ENCODE measurements around the gene ACOT6.

GRCh38 chr14:73610687-73611086, 1.6 kb upstream of the ACOT6 start:
- TF ChIP-seq, protein P1, sequence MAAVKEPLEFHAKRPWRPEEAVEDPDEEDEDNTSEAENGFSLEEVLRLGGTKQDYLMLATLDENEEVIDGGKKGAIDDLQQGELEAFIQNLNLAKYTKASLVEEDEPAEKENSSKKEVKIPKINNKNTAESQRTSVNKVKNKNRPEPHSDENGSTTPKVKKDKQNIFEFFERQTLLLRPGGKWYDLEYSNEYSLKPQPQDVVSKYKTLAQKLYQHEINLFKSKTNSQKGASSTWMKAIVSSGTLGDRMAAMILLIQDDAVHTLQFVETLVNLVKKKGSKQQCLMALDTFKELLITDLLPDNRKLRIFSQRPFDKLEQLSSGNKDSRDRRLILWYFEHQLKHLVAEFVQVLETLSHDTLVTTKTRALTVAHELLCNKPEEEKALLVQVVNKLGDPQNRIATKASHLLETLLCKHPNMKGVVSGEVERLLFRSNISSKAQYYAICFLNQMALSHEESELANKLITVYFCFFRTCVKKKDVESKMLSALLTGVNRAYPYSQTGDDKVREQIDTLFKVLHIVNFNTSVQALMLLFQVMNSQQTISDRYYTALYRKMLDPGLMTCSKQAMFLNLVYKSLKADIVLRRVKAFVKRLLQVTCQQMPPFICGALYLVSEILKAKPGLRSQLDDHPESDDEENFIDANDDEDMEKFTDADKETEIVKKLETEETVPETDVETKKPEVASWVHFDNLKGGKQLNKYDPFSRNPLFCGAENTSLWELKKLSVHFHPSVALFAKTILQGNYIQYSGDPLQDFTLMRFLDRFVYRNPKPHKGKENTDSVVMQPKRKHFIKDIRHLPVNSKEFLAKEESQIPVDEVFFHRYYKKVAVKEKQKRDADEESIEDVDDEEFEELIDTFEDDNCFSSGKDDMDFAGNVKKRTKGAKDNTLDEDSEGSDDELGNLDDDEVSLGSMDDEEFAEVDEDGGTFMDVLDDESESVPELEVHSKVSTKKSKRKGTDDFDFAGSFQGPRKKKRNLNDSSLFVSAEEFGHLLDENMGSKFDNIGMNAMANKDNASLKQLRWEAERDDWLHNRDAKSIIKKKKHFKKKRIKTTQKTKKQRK (IDR thresholded peaks at IDR 0.05; ENCODE audit: borderline replicate concordance, low read depth, low read length): no peak
- TF ChIP-seq POLR2AphosphoS5 (IDR thresholded peaks at IDR 0.05; ENCODE audit: control insufficient read depth, insufficient read depth, low read depth, low read length) (no peak), TEAD1 (CRISPR knock-in tag; IDR thresholded peaks at IDR 0.05) (no peak)
